AG08396 (cell line): ENCODE measurements around the gene RPS6KA2.
A peak's percentile ranks its signal among the peaks of the same experiment; 100 is the strongest.
"Not testable (repeated sequence)": the region's sequence is repeated elsewhere in the genome, so short reads cannot be mapped to it uniquely, and the experiment has no call there.

Experiments used
- DNase-seq: peaks from one replicate; pipeline ENCODE4 v3.0.0; 2012; ENCODE audit warnings: low spot score, mixed read lengths

RPS6KA2 gene

DNA sequence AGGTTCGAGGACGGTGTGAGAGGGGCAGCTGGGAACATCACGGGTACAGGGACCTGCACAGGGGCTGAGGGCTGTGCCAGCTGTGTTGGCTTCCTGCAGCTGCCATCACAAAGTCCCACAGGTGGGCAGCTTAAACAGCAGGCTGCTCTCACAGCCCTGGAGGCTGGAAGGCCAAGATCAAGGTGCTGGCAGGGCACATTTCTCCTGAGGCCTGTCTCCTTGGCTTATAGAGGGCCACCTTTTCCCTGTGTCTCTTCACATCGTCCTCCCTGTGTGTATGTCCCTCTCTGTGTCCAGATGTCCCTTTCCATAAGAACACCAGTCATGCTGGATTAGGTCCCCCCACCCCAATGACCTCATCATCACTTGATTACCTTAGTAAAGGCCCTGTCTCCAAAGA is 229.2 kb downstream of the RPS6KA2 start:
- no peak for DNase-seq

GRCh38 chr6:166395778-166396177 is 231.3 kb downstream of the RPS6KA2 start:
- no peak for DNase-seq

- no peak for DNase-seq
Measured at GRCh38 chr6:166395351-166395750, 231.7 kb downstream of the RPS6KA2 start.

DNA sequence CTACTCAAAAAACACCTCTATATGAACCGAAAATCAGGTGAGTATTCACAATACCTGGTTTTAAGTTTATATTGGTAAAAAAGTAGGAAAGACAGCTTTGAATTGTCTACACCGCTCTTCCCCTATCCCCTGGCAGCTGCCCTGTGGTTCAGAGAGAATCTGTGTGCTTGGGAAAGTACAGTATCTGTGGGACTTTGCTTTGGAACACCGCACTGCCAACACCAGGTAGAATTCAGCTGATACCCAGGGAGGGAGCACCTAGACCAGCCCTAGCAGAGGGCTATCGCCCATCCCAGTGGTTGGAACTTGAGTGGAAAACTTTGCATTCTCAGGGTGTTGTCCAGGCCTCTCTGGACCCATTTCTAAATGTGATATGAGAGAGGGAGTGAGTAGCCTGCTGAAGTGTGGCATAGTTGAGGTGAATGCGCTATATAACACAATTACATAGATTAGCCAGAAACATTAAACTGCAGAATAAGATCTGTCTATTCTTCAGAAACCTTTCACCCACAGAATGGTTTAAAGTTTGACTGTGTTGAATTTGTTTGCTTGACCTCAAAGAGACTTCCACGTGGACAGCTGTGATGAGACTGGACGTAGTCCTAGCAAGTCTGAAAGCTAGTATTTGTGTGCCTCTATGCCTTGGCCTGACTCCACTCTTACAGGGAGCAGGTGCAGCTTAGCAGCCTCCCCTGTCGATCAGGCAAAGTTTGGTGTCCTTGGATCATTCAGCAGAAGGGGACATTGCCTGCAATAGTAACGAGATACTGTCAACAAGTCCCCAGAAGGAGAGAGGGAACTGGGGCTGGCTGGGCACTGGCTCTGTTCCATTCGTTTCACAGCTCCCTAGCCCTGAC is 232.8 kb downstream of the RPS6KA2 start:
- no peak for DNase-seq

GRCh38 chr6:166393535-166393823 is 233.6 kb downstream of the RPS6KA2 start:
- no peak for DNase-seq

DNA sequence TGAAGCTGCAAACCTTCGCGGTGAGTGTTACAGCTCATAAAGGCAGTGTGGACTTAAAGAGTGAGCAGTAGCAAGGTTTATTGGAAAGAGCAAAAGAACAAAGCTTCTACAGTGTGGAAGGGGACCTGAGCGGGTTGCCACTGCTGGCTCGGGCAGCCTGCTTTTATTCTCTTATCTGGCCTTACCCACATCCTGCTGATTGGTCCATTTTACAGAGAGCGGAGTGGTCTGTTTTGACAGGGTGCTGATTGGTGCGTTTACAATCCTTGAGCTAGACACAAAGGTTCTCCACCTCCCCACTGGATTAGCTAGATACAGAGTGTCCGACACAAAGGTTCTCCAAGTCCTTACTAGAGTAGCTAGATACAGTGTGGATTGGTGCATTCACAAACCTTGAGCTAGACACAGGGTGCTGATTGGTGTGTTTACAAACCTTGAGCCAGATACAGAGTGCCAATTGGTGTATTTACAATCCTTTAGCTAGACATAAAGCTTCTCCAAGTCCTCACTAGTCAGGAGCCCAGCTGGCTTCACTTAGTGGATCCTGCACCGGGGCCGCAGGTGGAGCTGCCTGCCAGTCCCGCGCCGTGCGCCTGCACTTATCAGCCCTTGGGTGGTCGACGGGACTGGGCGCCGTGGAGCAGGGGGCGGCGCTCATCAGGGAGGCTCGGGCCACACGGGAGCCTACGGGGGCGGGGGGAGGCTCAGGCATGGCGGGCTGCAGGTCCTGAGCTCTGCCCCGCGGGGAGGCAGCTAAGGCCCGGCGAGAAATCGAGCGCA is 234.1 kb downstream of the RPS6KA2 start:
- not testable (repeated sequence) for DNase-seq

DNA sequence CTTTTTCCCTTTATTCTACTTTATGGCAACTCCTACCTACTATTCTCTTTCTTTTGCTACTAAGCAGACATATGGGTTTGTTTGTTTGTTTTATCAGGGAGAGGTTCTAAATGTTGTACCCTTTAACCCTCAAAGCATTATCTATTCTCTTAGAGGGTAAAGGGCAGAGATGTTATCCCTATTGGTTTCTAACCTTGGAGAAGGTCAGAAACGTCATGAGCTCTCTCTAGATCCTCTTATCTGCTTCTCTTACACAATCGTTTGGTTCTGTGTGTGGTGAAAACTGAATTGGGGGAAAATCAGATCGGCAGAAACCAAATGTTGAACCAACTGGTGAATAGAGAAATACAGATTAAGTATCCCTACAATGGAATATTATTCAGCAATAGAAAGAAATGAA is 237.9 kb downstream of the RPS6KA2 start:
- no peak for DNase-seq

DNA sequence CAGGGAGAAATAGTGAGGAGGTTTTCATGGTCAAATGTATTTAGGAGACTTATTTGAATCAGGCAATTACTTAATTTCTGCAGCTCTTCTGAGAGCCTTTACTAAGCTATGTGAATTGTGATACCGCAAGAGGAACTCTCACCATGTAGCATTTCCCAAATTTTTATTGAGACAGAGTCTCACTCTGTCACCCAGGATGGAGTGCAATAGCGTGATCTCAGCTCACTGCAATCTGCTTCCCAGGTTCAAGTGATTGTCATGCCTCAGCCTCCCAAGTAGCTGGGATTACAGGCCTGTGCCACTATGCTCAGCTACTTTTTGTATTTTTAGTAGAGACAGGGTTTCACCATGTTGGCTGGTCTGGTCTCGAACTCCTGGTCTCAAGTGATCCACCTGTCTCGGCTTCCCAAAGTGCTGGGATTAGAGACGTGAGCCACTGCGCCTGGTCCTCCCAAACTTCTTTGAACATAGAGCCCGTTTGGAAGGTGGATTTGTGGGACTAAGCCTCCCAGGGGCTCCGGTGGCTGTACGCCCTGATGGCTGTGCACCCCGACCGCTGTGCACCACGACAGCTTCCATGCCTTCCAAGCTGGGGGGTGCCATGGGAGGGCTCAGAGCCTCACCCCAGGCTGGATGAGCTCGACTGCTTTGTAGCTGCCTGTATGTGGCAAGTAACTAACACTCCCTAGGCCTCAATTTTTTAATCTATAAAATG is 238.6 kb downstream of the RPS6KA2 start:
- DNase-seq: no peak

DNA sequence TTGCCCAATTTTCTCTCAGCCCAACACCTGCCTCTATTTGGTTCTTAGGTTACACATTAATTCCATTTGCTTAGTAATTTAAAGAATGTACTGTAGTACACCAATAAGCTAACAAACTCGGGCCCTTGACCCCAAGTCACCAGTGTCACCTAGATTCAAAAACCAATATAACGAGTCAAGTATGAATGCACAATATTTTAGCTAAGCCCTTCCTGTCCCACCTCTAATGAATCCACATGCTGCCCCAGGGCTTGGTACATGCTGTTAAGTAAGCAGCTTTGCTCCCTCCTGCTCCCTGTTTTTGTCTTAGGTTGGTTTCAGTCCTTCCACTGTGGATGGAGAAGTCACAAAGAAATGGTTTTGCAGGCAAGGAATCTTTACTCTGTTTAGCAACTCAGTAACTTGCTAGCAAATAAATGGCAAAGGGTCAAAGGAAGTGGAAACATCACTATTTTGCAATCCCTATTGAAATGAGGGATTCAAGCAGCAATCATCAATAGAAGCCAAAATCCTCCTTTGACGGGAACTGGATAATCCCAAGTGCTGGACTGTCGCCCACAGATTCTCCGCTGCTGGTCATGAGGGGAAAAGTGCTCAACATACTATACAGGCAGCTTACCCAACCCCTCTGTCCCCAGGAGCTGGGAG is 239.3 kb downstream of the RPS6KA2 start:
- no peak for DNase-seq

DNA sequence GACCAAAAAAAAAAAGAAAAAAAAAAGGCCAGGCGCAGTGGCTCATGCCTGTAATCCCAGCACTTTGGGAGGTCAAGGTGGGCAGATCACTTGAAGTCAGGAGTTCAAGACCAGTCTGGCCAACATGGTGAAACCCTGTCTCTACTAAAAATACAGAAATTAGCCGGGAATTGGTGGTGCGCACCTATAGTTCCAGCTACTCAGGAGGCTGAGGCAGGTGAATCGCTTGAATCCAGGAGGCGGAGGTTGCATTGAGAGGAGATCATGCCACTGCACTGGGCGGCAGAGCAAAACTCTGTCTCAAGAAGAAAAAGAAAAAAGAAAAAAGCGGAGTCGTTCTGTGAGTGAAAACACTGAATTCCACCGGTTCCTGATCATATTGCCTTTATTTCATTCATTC is 240.0 kb downstream of the RPS6KA2 start:
- DNase-seq: not testable (repeated sequence)

- no peak for DNase-seq
Measured at GRCh38 chr6:166386111-166386510, 240.9 kb downstream of the RPS6KA2 start.

DNA sequence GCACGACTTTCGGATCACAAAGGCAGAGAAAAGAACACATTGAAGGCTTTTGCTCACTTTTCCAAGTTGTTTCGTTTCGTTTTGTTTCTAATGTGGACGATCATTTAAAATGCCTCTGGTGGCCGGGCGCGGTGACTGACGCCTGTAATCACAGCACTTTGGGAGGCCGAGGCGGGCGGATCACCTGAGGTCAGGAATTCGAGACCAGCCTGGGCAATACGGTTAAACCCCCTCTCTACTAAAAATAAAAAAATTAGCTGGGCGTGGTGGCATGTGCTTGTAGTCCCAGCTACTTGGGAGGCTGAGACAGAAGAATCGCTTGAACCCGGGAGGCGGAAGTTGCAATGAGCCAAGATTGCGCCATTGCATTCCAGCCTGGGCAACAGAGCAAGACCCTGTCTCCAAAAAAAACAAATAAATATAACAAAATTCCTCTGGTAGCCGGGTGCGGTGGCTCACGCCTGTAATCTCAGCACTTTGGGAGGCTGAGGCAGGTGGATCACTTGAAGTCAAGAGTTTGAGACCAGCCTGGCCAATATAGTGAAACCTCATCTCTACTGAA is 243.2 kb downstream of the RPS6KA2 start:
- not testable (repeated sequence) for DNase-seq

- DNase-seq: peak; percentile 99
Measured at GRCh38 chr6:166382933-166383801, 243.9 kb downstream of the RPS6KA2 start, which contains the start of gene MPC1. Gene MPC1, minus strand, starts transcription at chr6:166382940. Its CDS starts 64 bp downstream, at chr6:166382876.

DNA sequence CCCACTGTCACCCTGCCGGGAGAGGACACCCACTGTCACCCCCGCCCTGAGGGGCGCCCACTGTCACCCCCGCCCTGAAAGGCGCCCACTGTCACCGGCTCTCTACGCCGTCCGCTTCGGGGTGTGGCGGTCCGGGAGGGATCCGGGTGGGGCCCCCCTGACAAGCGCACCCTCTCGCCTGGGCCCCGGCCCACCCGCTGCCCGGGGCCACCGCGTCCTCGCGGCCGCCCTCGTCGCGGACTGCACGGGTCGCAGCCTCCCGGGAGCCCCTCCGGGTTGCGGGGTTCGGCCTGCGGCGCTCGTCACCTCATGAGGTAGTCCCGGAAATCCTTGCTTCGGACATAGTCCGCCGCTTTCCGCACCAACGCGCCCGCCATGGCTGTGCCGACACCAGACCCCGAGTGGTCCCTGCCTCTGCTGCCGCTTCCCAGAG is 244.5 kb downstream of the RPS6KA2 start:
- no peak for DNase-seq

DNA sequence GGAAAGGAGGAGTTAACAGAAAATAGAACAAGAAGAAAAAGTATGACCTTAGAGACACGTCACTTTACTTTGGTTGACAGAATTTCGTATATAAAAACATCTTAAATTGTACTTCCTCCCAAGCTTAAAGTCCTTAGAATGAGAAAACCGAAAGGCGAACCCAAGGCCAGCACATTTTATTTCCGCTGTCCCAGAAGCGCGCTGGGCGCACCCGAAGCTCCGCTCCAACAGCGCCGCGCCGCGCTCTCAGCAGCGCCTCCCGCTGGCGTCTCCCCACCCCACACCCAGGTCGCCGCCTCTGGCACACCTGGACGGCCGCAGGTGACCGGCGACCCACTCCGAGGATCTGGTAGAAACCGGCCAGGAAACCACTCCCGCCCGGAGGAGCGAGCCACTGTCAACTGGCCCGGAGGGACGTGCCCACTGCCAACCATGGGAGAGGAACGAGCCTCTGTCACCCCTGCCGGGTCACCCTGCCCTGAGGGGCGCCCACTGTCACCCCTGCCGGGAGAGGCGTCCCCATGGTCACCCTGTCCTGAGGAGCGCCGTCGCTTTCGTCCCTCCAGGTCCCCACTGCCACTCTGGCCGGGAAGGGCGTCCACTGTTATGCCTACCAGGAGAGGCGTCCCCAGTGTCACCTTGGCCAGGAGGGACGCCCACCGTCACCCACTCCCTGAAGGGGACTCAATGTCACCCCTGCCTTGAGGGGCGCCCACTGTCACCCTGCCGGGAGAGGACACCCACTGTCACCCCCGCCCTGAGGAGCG is 245.1 kb downstream of the RPS6KA2 start:
- peak; percentile 73 for DNase-seq

- DNase-seq: no peak
Measured at GRCh38 chr6:166381381-166381732, 245.7 kb downstream of the RPS6KA2 start.

DNA sequence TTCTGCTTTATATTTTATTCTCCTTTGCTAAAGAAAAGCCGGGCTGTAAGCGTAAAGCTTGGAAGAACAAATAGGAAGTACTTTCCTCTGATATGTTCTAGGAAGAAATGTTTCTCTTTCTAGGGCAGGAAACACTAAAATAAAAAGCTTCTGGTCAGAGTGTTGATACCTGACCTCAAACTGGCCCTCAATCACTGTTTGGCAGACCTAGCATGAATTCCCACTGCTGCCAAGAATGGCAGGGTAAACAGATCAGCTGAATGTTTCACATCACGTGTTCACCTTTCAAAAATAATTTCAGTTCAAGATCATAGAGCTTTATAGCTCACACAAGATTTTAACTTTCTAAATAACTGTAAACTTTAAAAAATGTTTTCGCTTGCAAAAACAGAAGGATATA is 247.3 kb downstream of the RPS6KA2 start:
- DNase-seq: no peak

DNA sequence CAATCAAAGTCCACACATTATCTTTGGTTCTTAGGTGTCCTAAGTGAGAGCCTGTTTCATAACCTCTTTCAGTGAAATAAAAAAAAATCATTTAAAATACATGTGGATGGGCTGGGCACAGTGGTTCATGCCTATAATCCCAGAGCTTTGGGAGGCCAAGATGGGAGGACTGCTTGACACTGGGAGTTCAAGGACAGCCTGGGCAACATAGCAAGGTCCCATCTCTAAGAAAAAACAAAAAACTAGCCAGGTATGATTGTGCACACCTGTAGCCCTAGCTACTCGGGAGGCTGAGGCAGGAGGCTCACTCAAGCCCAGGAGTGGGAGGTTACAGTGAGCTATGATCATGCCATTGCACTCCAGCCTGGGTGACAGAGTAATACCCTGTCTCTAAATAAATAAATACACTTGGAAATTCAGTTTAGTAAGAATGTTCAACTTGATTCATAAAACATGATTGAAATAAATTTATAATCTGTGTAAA is 247.9 kb downstream of the RPS6KA2 start:
- no peak for DNase-seq

GRCh38 chr6:166377721-166378120 is 249.3 kb downstream of the RPS6KA2 start:
- DNase-seq: no peak

DNA sequence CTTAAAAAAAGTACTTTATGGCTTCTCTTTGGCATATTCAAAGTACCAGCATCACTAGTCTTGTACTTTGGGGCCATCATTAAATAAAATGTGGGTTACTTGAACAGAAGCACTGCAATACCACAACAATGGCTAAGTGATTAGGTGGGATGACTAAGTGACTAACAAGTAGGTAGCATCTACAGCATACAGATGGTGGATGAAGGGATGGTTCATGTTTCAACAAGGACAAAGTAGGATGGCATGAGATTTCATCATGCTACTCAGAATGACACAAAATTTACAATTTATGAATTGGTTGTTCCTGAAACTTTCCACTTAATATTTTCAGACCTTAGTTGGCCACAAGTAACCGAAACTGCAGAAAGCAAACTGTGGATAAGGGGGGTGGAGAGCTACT is 252.0 kb downstream of the RPS6KA2 start:
- no peak for DNase-seq
